ENCODE data around the gene TGIF1.

Gene TGIF1

DNA sequence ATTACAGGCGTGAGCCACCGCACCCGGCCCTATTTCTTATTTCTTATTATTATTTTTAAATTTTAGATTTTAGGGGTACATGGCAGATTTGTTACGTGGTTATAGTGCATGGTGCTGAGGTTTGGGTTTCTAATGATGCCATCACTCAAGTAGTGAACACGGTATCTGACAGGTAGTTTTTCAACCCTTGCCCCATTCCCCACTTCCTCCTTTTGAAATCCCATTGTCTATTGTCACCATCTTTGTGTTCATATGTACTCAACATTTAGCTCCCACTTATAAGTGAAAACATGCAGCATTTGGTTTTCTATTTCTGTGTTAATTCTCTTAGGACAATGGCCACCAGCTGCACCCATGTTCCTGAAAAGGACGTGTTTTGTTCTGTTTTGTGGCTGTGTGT lies 39.5 kb downstream of the TGIF1 start:
- no peak for DNase-seq

- no peak for DNase-seq
Measured at GRCh38 chr18:3491981-3492555, 42.1 kb downstream of the TGIF1 start.

- DNase-seq: no peak
Measured at GRCh38 chr18:3492721-3493120, 42.7 kb downstream of the TGIF1 start.

DNA sequence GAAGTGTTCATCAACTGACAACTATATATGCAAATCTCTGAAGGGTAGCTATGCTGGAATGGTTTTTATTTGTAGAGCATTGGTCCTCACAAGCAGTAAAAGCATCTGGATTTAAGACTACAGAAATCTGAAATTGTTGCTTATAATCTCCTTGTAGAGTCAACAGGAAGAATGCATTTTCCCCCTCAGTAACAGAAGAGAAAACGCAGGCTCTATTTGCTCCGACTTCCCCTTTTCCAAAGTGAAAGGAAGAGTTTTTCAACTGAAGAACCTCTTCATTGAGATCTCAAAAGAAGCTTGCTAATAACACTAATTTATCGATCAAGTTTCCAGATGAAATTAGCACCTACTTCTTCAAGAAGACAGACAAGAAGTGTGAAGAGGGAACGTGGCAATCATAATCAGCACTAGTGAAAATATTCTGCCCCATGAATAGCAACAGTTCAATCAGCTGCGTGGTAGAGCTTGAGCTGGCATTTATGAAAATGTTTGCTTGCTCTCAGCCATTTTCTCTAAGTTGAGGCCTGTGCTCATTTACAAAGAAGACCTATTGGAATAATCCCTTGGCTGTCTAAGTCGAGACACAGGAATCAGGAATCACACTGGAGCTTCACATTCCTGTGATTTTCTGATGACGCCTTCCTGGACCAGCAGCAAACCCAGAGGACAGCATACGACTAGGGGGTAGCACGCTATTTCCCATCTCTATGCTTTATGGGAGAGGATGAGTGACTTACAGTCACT lies 43.7 kb downstream of the TGIF1 start:
- DNase-seq: no peak

DNA sequence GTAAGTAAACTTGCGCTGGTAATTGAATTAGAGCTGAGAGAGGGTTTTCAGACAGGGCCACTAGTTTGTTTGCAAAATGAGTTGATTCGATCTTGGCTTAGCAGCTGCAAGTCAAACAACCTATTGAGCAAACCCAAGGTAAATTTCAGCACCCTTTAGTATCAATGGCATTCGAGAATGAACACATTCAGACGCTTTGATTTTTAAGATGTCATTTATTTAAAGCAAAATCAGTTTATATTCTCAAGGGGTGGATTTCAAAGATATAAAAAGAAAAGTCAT lies 44.2 kb downstream of the TGIF1 start:
- DNase-seq: no peak

DNA sequence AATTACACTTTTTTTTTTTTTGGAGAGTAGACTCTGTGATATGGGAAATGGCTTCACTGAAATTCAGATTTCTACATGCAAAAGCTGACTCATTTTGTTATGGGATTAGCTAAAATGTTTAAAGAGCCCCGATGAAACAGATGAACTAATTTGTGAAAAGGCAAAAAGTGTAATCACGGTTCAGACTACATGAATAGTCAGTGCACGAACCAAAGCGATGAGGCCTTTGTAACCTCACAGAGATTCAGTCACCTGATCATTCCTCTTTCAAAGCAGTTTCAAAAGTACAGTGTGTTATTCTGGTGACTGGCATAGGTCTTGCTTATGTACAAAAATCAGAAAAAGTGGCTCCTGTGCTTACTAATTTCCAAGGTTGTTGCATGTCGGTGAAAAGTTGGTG lies 44.6 kb downstream of the TGIF1 start:
- no peak for DNase-seq

DNA sequence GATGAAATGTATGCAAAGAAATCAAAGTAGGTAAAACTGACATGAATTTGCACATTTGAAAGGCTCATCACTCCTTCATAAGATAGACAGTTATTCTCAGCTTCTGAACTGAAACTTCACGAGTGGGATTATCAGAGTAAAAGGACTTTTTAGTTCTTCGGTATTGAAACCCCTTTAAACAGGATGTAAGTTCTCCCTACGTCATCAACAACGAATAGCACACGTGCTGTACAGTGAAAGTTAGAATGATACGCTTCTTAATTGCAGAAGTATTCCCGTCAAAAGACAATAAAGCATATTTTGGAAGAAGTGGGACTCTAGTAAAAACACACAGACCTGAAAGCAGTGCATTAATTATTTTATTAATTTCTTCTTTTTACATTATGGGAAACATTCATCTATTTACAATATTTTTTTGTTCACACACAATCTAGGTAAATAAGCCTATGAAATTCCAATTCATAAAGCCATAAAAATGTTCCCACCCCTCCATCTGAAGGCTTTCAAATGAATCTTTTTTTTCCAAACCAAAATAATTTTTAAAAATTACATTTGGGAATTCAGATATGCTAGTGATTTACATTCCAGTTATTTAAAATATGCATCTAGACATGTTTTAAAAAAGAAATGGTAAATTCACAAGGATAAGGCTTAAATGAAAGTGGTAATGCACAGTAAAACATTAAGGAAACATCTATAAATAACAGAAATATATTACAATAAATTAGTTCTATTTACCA lies 45.9 kb downstream of the TGIF1 start:
- no peak for DNase-seq

DNA sequence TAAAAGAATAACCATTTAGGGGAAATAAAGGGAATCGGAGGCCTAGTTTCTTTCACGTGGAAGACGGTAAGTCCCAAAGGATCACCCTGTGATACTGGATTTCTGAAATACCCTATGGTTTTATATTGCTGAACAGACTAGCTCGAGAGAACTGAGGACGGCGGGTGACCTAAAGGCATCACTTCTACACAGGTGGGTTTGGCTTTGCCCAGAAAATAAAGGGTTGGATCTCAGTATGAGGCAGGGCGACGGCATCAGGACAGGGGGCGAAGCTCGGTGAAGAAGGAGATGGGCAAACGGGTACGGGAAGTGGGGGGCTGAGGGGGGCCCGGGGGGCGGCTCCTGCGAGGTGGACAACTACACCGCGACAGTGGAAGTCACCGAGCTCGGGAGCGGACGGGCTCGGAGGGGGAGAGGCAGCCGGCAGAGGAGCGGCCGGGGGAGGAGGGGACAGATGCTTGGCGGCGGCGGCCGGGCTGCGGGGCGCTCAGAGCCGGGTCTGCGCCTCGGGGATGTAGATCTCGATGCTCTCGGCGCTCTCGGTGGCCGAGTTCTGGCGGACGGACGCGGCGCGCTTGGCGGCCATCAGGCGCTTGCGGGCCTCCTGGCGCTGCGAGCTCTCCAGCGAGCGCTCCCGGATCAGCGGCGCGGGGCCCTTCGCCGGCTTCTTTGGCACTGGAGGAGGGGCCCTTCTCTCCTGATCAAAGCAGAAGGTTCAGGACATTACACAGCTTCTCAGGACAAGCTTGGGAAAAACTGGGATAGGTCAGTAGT lies 48.9 kb downstream of the TGIF1 start:
- DNase-seq: no peak

DNA sequence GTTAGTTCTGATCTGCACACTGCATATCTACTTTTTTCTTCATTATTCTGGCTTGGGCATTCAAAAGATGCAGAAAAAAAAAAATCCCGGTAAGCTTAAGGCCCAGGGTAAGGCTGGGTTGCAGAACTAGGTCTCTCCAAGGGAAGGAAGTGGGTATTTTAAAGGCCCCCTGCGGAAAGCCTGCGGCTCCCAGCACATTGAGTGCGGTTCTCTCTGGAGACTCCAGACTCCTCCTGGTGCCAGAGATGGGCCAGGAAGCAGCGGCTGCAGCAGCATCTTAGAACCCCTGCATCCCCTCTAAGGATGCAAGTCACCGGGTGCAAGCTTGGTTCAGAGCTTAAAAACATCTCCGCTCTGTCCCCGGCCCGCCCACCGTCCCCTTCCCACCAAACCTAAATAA lies 49.5 kb downstream of the TGIF1 start:
- no peak for DNase-seq

- DNase-seq: no peak
Measured at GRCh38 chr18:3500016-3500415, 50.0 kb downstream of the TGIF1 start.

DNA sequence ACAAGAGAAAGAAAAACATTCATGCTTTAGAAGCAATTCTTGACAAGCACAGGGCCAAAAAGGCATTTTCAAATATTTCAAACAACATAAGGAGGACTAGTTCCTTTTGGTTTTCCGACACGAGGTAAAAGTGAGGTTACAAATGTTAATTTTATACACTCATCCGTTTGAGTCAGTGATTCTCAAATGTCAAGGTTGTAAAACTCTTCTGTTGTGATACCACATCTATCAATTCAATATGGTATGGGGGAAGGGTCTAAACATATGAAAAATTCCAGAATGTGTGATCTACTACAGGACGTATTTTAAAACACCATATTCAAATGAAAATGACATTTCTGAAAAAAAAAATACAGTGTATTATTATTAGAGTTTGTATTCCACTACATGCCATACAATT lies 52.7 kb downstream of the TGIF1 start:
- no peak for DNase-seq

DNA sequence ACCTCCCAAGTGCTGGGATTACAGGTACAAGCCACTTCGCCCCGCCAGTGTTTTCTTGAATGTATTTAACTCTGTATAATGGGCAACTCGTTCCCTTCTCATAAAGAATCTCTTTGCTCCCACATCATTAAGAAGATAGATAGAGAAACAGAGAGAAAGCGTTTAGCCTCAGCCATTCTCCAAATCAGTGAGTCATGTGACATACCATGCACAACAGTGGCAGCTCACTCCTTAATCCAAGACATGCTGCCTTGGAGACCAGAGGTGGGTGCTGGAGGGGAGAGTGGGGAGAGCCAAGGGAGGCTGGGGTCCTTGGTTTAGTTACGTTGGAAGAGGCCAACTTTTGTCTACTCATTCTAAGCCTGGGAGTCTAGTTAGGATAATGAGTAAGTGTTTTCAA lies 54.7 kb downstream of the TGIF1 start:
- DNase-seq: no peak

DNA sequence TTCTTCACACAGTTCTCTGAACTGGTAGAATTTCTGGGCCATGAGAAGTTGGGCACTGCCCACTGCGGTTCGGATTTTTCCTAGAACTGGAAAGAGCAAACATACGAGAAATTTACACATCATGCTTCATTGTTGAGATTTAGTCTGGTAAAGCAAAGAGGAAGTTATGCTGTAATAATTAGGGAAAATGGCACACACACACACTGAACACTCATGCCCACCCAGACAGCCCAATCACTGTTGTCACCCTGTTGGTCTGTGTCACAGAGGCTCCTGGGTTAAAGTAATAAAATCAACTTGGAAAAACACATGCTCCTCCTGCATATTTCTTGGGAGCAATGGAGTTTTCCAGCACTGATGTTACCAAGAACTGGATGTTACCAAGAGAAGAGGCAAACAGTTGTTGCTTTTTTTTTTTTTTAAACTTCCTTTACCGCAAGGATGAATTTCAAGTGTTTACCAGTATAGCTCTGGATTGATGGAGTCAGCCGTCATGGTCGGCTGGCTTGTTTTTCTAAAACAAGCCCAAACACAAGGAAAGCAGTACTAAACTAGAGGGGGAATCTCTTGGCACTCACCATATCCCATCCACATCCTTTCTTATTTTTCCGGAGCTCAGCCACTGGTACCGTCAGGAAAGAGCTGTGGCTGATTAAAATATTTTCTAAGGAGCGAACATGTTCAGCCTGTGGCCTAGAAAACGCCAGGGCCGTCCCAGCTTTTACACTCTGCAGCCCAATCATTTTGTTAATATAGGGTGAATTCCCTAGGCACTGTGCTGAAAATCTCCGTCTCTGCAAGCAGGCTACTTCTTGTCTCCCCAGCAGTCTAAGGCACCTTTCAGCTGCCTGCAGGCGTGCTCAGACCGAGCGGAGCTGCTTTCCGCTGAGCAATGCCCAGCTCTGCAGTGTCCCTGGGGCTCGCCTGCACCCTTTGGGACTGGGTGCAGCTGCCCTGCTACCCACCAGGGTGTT lies 58.9 kb downstream of the TGIF1 start:
- DNase-seq: peak; percentile 87

Measured in NCI-H2171 treated with DMSO at 0.1 percent for 48 hours (cell line).